Stimulated activated CD4-positive, alpha-beta T cell treated with anti-CD3 and anti-CD28 coated beads, Interleukin-4, amount 100 ng/mL, for 1 hour (primary cell): ENCODE measurements around the gene ARL14EPL.

ENCODE experiments used
- DNase-seq: peaks from one replicate; pipeline ENCODE4 v3.0.0-alpha.2; 2020

Gene ARL14EPL

GRCh38 chr5:116032094-116032517, at the start of gene ARL14EPL:
Gene ARL14EPL (plus strand): TSS chr5:116032472. CDS start chr5:116051466, 18,994 bp downstream.
- DNase-seq, result no peak

- DNase-seq, result no peak
These were observed 48.8 kb upstream of the ARL14EPL start for GRCh38 chr5:115983519-115983918.

- no peak for DNase-seq
These were observed 46.2 kb upstream of the ARL14EPL start for GRCh38 chr5:115985802-115986757.

- DNase-seq, result no peak
These were observed 44.3 kb upstream of the ARL14EPL start for GRCh38 chr5:115988002-115988401.

GRCh38 chr5:115992848-115993350, 39.4 kb upstream of the ARL14EPL start:
- DNase-seq, result no peak

- no peak for DNase-seq
These were observed 36.9 kb upstream of the ARL14EPL start for GRCh38 chr5:115995351-115995750.

GRCh38 chr5:116002116-116002906, 30.0 kb upstream of the ARL14EPL start:
- DNase-seq, result no peak

GRCh38 chr5:116004248-116004647, 28.0 kb upstream of the ARL14EPL start:
- DNase-seq, result no peak

GRCh38 chr5:116009806-116010205, 22.5 kb upstream of the ARL14EPL start:
- no peak for DNase-seq

GRCh38 chr5:116011046-116011445, 21.2 kb upstream of the ARL14EPL start:
- no peak for DNase-seq

GRCh38 chr5:116013207-116013785, 19.0 kb upstream of the ARL14EPL start:
- DNase-seq, result no peak

GRCh38 chr5:116013936-116014335, 18.3 kb upstream of the ARL14EPL start:
- no peak for DNase-seq

- DNase-seq, result no peak
These were observed 8.7 kb upstream of the ARL14EPL start for GRCh38 chr5:116023619-116024018.

- no peak for DNase-seq
These were observed 6.4 kb upstream of the ARL14EPL start for GRCh38 chr5:116025866-116026265.

GRCh38 chr5:116032991-116033390, 719 bp downstream of the ARL14EPL start:
- DNase-seq, result no peak

GRCh38 chr5:116035123-116035522, 2.9 kb downstream of the ARL14EPL start:
- DNase-seq, result no peak

GRCh38 chr5:116037236-116037822, 5.1 kb downstream of the ARL14EPL start:
- no peak for DNase-seq

- DNase-seq, result no peak
These were observed 6.5 kb downstream of the ARL14EPL start for GRCh38 chr5:116038817-116039216.

- DNase-seq, result no peak
These were observed 10.1 kb downstream of the ARL14EPL start for GRCh38 chr5:116042375-116042774.

GRCh38 chr5:116044073-116044472, 11.8 kb downstream of the ARL14EPL start:
- DNase-seq, result no peak

GRCh38 chr5:116045821-116046220, 13.5 kb downstream of the ARL14EPL start:
- no peak for DNase-seq

- DNase-seq, result no peak
These were observed 14.0 kb downstream of the ARL14EPL start for GRCh38 chr5:116046261-116046660.

- DNase-seq, result no peak
These were observed 14.6 kb downstream of the ARL14EPL start for GRCh38 chr5:116046823-116047222.
